ENCODE measurements around the gene GSN. TPM values are rescaled to one million over a fixed set of nuclear protein-coding genes. Genes with fewer than 3 reads are reported as not detected.

GSN gene
- polyA plus RNA-seq, 2 of the 4 experiments (the other 2 are of a cell fraction) = 33.7 to 77.2 TPM

- H3K4me1 ChIP-seq = no peaks in the 10 kb centered on the region
- no peak for DNase-seq (ENCODE audit: low read depth in 1 of 2, low spot score in 1 of 2)
- TF ChIP-seq EHF (CRISPR knock-in tag; IDR thresholded peaks at IDR 0.05) (no peak), USF2 (IDR thresholded peaks at IDR 0.05) (no peak), HOXB5 (CRISPR knock-in tag; IDR thresholded peaks at IDR 0.05) (no peak), ELK1 (IDR thresholded peaks at IDR 0.05; ENCODE audit: low read depth, low read length) (no peak), REST (IDR thresholded peaks at IDR 0.05) (no peak), HMGXB4 (CRISPR knock-in tag; IDR thresholded peaks at IDR 0.05; ENCODE audit: borderline replicate concordance) (no peak), JUN (IDR thresholded peaks at IDR 0.05) (no peak), NR3C1 (IDR thresholded peaks at IDR 0.05) (no peak), CEBPB (IDR thresholded peaks at IDR 0.05) (no peak)
- H3K4me2 ChIP-seq = no peak overlapping the region
- ChIA-PET CTCF (interaction anchor here (0.8 to 7.6 kb wide), 5 partner anchors 10 to 131 kb away, joined by 3 to 53 read pairs (median 3); no protein-coding TSS in a partner anchor), POLR2A (interaction anchor here (1.2 kb wide), 1 partner anchor 24 kb away, joined by 3 read pairs; no protein-coding TSS in a partner anchor)
- no peak for FAIRE-seq
- no peak overlapping the region for H3K4me3 ChIP-seq
- no peaks in the 10 kb centered on the region for H3K9me3 ChIP-seq
- no peak overlapping the region for H3K27ac ChIP-seq
- ATAC-seq = no peak
- WGBS (ENCODE audit: missing lambda C conversion rate) = 84% methylated on average over 4 of the region's 4 CpGs
These were observed 76.2 kb downstream of the GSN start for GRCh38 chr9:121344184-121344583.

GRCh38 chr9:121345070-121345469 is 77.1 kb downstream of the GSN start:
- no peak overlapping the region for H3K4me2 ChIP-seq
- ChIA-PET CTCF (interaction anchor here (1.0 to 7.6 kb wide), 7 partner anchors 9 to 131 kb away, joined by 3 to 53 read pairs (median 3); no protein-coding TSS in a partner anchor), POLR2A (no interaction called here)
- DNase-seq (ENCODE audit: low read depth in 1 of 2, low spot score in 1 of 2) (no peak), ATAC-seq (no peak), FAIRE-seq (no peak)
- H3K27ac ChIP-seq = no peak overlapping the region
- H3K4me1 ChIP-seq = no peaks in the 10 kb centered on the region
- no peaks in the 10 kb centered on the region for H3K9me3 ChIP-seq
- TF ChIP-seq RNF2 (IDR thresholded peaks at IDR 0.05; ENCODE audit: borderline replicate concordance, low read depth) (no peak), PBX3 (IDR thresholded peaks at IDR 0.05) (no peak), MAFK (IDR thresholded peaks at IDR 0.05; ENCODE audit: partially characterized antibody) (no peak), HES2 (IDR thresholded peaks at IDR 0.05) (no peak), EHMT2 (IDR thresholded peaks at IDR 0.05; ENCODE audit: low read depth) (no peak)
- H3K4me3 ChIP-seq = no peak overlapping the region
- 92% methylated on average over 3 of the region's 3 CpGs for WGBS (ENCODE audit: missing lambda C conversion rate)

All from A549 (cell line).